Measurements from ENCODE around the gene TMEM132A. TPM values are rescaled to one million over a fixed set of nuclear protein-coding genes. Genes with fewer than 3 reads are reported as not detected.

TMEM132A gene
- polyA plus RNA-seq, 1 of the 3 experiments (the other 2 are of a cell fraction), result 66.9 TPM

- DNase-seq, result no peak
- H3K9ac ChIP-seq, result no peak overlapping the region
- TF ChIP-seq EP300 (IDR thresholded peaks at IDR 0.05; ENCODE audit: borderline replicate concordance in 1 of 2, low read depth in 1 of 2, low read length in 1 of 2), result no peak
- no peak for TF ChIP-seq RAD21 (IDR thresholded peaks at IDR 0.05; ENCODE audit: low read length)
- TF ChIP-seq IRF3 (IDR thresholded peaks at IDR 0.05; ENCODE audit: low read depth, low read length), result no peak
- TF ChIP-seq SMC3 (IDR thresholded peaks at IDR 0.05; ENCODE audit: low read depth, low read length), result no peak
- TF ChIP-seq REST (IDR thresholded peaks at IDR 0.05; ENCODE audit: low read depth, low read length), result no peak
- TF ChIP-seq CTCF (IDR thresholded peaks at IDR 0.05), result no peak
- TF ChIP-seq FOXJ3 (CRISPR knock-in tag; IDR thresholded peaks at IDR 0.05), result no peak
- TF ChIP-seq TAF1 (IDR thresholded peaks at IDR 0.05; ENCODE audit: borderline replicate concordance, low read depth, low read length), result no peak
- no peak for TF ChIP-seq USF2 (IDR thresholded peaks at IDR 0.05; ENCODE audit: borderline replicate concordance, low read depth, low read length)
- no peak for TF ChIP-seq FOSL2 (IDR thresholded peaks at IDR 0.05; ENCODE audit: borderline replicate concordance, low read depth)
- TF ChIP-seq USF1 (IDR thresholded peaks at IDR 0.05; ENCODE audit: borderline replicate concordance, low read depth), result no peak
- TF ChIP-seq MEF2A (IDR thresholded peaks at IDR 0.05; ENCODE audit: borderline replicate concordance, low read depth), result no peak
- no peak for TF ChIP-seq NRF1 (IDR thresholded peaks at IDR 0.05; ENCODE audit: low read depth, low read length)
- H3K27me3 ChIP-seq (ENCODE audit: insufficient read depth), result no peaks in the 10 kb centered on the region
- ChIA-PET POLR2A (no interaction called here), CTCF (interaction anchor here (1.0 kb wide), 1 partner anchor 9 kb away, joined by 4 read pairs; no protein-coding TSS in a partner anchor)
- no peaks in the 10 kb centered on the region for H3K9me2 ChIP-seq
- H3K4me2 ChIP-seq, result no peak overlapping the region
- no peak overlapping the region for H3K4me3 ChIP-seq (ENCODE audit: low read depth in 2 of 2, low read length in 1 of 2)
- no peaks in the 10 kb centered on the region for H3K4me1 ChIP-seq (ENCODE audit: control insufficient read depth in 1 of 2, insufficient read depth in 2 of 2, low read depth in 1 of 2, low read length in 1 of 2)
- H2AFZ ChIP-seq (ENCODE audit: low read depth), result no peak overlapping the region
- no peaks in the 10 kb centered on the region for H4K20me1 ChIP-seq (ENCODE audit: insufficient read depth)
- no peaks in the 10 kb centered on the region for H3F3A ChIP-seq (replicated peaks; ENCODE audit: insufficient read depth)
- no peaks in the 10 kb centered on the region for H3K9me3 ChIP-seq
- no peak overlapping the region for H3K27ac ChIP-seq (ENCODE audit: low read depth in 2 of 2, low read length in 1 of 2)
- H3K79me2 ChIP-seq (ENCODE audit: insufficient read depth), result no peaks in the 10 kb centered on the region
- no peaks in the 10 kb centered on the region for H3K36me3 ChIP-seq (replicated peaks in 1 of 2; ENCODE audit: control insufficient read depth in 1 of 2, insufficient read depth in 2 of 2, low read length in 1 of 2)
- WGBS (ENCODE audit: low lambda C conversion rate), result 65% methylated on average over 6 of the region's 6 CpGs
These were observed 29.5 kb downstream of the TMEM132A start for GRCh38 chr11:60953781-60954180.
